HepG2 (cell line): ENCODE measurements around the gene ASTE1.

Experiments
- EP300 ChIP-seq, 3 experiments: sonication (generic) in 1 of 3; formaldehyde crosslinking in 1 of 3; IDR thresholded peaks; 2 replicates each; pipeline versions ENCODE4 v1.5.1 to v1.6.1; 2011 to 2020; ENCODE audit warnings: low read depth in 2 of 3, low read length in 2 of 3, borderline replicate concordance in 1 of 3, improper control_type of control experiment in 1 of 3, mild to moderate bottlenecking in 1 of 3, missing genetic modification reagents in 1 of 3, moderate library complexity in 1 of 3
- MAZ ChIP-seq, 2 experiments: sonication (generic) in 1 of 2; formaldehyde crosslinking in 1 of 2; IDR thresholded peaks; 2 replicates each; pipeline versions ENCODE4 v1.5.0 to v1.6.1; 2012 to 2020; ENCODE audit warnings: low read depth in 2 of 2, mild to moderate bottlenecking in 2 of 2, borderline replicate concordance in 1 of 2, improper control_type of control experiment in 1 of 2, low read length in 1 of 2, missing genetic modification reagents in 1 of 2, moderate library complexity in 1 of 2
- NFYB ChIP-seq: sonication (generic); formaldehyde crosslinking; IDR thresholded peaks from 2 replicates; pipeline ENCODE4 v1.4.0; 2020; ENCODE audit warnings: missing genetic modification reagents
- TAF1 ChIP-seq: sonication (generic); formaldehyde crosslinking; IDR thresholded peaks from 2 replicates; pipeline ENCODE4 v1.4.0; 2020; ENCODE audit warnings: missing genetic modification reagents
- ZBTB21 ChIP-seq: sonication (generic); formaldehyde crosslinking; IDR thresholded peaks from 2 replicates; pipeline ENCODE4 v1.4.0; 2020; ENCODE audit warnings: missing genetic modification reagents
- ZNF33A ChIP-seq: sonication (generic); formaldehyde crosslinking; IDR thresholded peaks from 2 replicates; pipeline ENCODE4 v1.5.1; 2020; ENCODE audit warnings: missing genetic modification reagents, mild to moderate bottlenecking, moderate library complexity, borderline replicate concordance
- ZSCAN30 ChIP-seq: sonication (generic); formaldehyde crosslinking; IDR thresholded peaks from 2 replicates; pipeline ENCODE4 v1.5.0; 2020; ENCODE audit warnings: mild to moderate bottlenecking, missing genetic modification reagents

DNA sequence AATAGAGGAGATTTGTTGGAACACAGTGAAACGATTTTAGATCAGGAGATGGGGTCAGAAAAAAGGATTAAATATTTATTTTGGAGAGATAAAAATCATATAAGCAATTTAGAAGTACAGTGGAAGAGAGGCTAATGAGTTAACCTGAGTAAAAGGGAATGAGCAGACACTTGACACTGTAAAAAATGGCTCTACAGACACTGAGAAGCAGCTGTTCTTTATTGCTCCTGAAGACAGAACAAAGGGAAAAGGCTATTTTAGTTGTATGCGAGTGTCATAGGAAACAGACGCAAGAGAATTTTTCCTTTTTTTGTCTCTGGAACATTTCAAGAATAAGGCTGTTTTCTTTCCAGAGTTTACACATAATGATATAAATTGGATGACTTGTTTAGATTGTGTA lies 34.3 kb downstream of the ASTE1 start:
- TF ChIP-seq TAF1 (CRISPR knock-in tag) (no peak), EP300 (IDR thresholded peaks at IDR 0.05; ENCODE audit: low read depth in 2 of 2, low read length in 2 of 2) (no peak), EP300 (CRISPR knock-in tag; IDR thresholded peaks at IDR 0.05; ENCODE audit: borderline replicate concordance) (no peak), ZBTB21 (CRISPR knock-in tag) (no peak), ZNF33A (no peak), ZSCAN30 (CRISPR knock-in tag) (no peak), MAZ (IDR thresholded peaks at IDR 0.05; ENCODE audit: borderline replicate concordance, low read depth, low read length) (no peak), MAZ (CRISPR knock-in tag; IDR thresholded peaks at IDR 0.05; ENCODE audit: low read depth) (no peak), NFYB (CRISPR knock-in tag) (no peak)
